GM19463 (cell line): Measurements from ENCODE around the gene AHCYL2.
"Not testable (repeated sequence)": the region's sequence is repeated elsewhere in the genome, so short reads cannot be mapped to it uniquely, and the experiment has no call there.

Experiments
- ATAC-seq: cut with Tn5 transposase; IDR thresholded peaks from one replicate; pipeline ENCODE4 v1.9.1; 2021; ENCODE audit warnings: mild to moderate bottlenecking, moderate library complexity; ENCODE audit not compliant: unreplicated experiment

AHCYL2 gene

DNA sequence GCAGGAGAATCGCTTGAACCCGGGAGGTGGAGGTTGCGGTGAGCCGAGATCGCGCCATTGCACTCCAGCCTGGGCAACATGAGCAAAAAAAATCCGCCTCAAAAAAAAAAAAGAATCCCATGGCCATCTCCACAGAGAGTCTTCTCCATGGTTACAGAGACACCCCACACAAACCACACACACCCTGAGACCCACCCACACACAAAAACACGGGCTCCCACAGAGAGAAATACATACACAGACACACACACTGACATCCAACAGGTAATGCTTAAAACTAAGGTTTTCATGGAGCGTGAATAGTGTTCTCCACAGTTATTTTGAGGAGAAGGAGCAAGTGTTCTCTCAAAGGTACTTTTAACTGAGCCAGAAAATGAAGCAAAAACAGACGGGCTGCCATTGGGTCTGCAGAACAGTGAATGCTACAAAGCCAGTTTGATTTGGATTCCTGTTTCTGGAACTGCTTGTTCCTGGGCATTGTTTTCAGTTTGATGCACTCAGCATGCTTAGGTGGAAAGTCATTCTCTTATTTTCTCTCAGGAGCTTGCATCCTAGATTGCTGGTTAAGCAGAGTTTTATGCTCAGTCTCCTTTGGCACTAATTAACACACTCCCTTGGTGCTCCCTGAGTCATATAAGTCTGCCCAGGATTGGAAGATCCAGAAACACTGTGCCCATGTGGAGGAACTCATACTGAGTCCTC, 15.4 kb downstream of the AHCYL2 start:
- ATAC-seq: no peak

DNA sequence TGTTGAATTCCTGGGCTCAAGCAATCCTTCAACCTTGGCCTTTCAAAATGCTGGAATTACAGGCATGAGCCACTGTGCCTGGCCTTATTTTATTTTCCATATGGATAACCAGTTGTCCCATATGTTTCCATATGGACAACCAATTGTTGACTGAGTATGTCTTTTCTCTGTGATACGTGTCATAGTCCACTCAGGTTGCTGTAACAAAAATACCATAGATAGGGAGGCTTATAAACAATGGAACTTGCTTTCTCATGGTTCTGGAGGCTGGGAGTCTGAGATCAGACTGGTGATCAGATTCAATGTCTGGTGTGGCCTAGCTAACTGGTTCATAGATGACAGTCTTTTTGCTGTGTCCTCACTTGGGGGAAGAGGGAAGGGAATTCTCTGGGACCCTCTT, 19.4 kb downstream of the AHCYL2 start:
- ATAC-seq: no peak

DNA sequence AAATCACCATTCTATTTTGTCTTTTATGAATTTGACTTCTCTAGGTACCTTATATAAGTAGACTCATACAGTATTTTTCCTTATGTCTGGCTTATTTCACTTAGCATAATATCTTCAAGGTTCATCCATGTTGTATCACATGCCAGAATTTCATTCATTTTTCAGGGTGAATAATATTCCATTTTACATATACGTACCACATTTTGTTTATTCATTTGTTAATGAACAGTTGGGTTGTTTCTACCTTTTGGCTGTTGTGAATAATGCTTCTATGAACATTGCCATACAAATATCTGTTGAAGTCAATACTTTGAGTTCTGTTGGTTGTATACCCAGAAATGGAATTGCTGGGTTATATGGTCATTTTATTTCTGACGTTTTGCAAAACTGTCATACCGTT, 20.7 kb downstream of the AHCYL2 start:
- no peak for ATAC-seq

DNA sequence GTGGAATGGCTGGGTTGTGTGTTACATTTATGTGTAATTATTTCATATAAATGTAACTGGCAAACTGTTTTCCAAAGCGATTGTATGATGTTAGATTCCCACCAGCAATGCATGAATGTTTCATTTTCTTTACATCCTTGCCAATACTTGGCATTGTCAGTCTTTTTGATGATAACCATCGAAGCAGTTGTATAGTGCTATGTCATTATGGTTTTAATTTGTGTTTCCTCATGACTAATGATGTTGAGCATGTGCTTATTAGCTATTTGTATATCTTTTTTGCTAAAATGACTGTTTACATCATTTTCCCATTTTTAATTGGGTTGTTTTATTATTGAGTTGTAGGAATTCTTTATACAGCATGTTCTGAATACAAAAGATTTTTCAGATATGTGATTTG, 22.3 kb downstream of the AHCYL2 start:
- no peak for ATAC-seq

DNA sequence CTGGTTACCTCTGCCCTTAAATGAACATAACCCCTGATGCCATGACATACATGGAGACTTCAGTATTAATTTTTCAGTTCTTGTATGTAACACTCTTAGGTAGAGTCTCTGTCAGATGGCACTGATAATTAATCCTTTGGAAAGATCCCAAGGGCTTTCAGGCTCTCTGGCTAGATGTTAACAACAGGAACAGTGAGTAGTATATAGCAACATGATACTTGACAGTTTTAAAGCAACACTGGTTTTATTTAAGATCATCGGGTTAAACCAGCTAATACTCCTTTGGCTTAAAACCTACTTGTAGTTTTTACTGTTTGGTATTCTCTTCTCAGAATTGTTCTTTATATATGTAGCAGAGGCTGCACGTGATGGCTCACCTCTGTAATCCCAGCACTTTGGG, 27.3 kb downstream of the AHCYL2 start:
- no peak for ATAC-seq

DNA sequence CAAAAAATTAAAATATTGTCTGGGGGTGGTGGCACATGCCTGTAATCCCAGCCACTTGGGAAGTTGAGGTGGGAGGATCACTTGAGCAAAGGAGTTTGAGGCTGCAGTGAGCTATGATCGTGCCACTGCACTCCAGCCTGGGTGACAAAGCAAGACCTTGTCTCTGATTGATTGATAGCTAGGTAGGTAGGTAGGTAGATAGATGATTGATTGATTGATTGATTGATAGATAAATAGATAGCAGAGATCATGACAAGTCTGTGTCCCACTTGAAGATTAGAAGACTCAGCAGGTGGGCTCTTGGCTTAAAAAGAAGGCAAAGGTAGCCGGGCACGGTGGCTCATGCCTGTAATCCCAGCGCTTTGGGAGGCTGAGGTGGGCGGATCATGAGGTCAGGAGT, 27.8 kb downstream of the AHCYL2 start:
- not testable (repeated sequence) for ATAC-seq

DNA sequence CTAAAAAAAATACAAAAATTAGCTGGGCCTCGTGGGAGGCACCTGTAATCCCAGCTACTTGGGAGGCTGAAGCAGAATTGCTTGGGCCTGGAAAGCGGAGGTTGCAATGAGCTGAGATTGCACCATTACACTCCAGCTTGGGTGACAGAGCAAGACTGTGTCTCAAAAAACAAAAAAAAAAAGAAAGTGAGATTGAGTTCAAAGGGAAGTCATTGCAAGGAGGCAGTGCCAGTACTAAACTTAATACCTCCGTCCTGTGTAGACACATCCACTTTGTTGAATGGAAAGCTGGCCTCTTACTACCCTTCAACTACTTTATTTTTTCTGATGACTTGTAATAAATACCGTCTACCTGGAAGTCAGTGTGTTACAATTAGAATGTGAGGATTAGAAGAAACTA, 31.0 kb downstream of the AHCYL2 start:
- ATAC-seq: no peak

DNA sequence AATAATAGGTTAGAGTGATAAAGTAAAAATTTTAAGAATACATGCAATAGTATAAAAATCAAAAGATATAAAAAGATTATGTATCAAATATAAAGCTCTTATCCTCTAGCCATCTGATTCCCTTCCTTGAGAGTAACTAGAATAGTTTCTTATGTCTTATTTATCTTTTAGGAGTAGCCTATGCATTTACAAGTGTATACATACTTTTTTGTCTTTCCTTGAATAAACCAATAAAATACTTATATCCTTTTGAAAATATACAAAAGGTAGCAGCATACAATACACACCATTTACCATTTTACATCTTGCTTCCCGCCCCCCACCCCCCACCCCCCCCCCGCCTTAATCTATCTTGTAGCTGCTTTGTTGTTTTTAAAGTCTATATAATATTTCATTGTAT, 31.4 kb downstream of the AHCYL2 start:
- no peak for ATAC-seq

DNA sequence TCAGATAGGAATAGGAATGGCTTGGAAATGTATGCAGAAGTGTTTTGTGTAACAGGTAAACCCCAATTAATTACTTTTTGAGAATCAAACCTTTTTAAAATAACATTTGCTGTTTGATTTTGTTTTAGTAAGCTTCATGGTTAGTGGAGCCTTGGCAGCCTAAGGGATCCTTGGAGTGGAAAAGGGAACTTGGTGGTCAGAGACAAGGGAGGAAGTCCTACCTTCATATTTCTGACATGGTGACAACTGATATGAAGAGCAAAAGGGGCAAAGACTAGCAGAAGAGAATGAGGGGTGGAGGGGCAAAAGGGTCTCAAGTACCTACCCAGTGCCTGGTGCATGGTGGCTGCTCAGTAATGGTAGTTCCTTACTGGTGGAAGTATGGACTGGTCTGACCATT, 32.3 kb downstream of the AHCYL2 start:
- no peak for ATAC-seq

DNA sequence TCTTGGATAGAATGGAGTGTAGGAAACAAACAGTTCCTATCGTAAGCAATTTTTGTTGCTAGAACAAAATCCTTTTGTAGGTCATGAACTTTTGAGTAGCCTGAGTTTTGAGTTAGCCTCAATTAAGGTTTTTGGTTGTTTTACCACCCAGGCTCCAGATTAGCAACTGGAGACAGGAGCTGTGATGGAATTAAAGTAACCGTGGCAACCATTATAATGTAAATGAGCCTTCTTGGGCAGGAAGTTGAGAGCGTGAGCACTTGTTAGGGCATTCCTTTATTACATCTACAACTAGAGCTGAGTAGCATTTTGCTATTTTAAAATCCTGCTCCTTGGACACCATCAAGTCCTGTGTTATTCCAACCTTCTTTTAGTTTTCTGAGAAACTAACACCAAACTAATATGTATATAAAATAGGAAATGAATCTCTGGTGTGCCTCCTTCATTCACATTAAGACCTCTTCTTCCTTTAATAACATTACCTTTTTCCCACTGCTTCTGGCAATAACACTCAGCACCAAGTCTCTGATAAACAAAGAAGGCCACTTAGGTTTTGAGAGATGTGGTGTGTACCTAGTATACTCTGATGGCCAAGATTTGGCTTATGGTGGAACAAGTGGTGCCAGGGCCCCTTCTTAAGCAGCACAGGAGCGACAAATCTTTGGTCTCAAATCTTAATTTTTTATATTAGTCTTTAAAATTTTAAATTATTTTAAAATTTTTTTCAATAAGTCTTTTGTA, 34.0 kb downstream of the AHCYL2 start:
- ATAC-seq: no peak

DNA sequence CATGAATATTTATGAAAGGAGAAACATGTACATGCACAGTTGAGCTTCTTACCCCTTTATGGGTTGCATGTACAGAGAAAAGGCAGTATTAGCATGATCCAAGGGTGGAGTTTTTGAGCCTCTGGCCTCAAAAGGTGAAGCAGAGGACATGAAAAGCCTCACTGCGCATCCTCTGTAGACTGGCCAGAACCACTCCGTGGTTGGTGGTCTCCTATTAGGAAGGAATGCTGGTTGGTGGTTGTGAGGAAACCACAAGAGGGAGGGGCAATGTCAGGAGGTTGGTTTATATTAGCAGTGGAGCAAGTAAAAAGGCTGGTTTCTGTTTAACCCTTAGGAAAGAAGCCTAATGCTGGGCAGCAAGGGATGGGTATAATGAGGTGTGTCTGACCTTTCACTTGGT, 37.5 kb downstream of the AHCYL2 start:
- ATAC-seq: no peak

DNA sequence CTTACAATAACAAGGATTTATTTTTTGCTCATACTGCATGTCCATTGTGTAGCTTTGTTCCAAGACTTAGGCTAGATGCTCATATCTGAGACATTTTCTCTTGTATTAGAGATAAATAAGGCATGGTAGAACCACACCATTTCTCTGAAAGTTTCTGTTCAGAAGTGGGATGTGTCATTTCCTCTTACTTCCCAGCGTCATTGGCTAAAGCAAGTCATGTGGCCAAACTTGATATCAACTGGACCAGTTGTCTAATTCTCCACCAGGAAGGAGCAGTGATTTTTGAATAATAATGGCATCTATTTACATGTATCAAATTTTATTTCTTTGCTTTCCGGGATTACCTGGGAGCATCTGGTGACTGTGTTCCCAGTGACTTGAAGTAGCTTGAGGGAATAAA, 38.3 kb downstream of the AHCYL2 start:
- ATAC-seq: no peak

DNA sequence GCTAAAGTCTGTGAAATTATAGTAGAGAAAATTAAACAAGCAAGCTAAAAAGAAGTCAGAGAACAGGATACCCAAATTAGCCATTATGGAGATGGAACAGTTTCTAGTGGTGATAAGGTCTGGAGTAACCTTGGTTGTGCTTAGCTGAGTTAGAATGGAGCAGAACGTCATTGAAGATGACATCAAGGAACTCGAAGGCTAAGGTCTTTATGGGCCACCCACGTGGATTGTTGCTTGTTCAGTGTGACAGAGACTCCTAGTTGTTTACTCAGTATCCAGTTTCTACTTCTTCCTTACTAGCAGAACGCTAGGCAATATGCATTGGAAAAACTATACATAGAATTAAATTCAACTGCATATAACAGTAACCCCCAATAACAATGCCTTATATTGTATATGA, 39.7 kb downstream of the AHCYL2 start:
- no peak for ATAC-seq

DNA sequence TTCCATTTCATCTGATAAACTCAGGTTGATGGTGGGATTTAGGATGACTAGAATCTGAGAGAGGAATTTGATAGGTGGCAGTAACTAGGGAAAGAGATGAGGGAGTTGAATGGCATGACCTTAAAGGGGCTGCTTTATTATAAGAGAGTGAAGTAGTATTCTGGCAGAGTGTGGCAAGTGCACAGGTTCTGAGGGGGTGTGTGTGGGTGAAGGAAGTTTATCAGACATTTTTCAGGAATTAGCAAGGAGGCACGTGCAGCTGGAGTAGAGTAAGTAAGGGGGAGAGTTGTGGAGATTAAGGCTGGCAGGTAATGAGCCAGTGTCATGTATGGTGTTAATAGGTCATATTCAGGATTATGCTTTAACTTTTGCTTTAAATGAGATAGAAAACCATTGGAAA, 40.5 kb downstream of the AHCYL2 start:
- no peak for ATAC-seq

DNA sequence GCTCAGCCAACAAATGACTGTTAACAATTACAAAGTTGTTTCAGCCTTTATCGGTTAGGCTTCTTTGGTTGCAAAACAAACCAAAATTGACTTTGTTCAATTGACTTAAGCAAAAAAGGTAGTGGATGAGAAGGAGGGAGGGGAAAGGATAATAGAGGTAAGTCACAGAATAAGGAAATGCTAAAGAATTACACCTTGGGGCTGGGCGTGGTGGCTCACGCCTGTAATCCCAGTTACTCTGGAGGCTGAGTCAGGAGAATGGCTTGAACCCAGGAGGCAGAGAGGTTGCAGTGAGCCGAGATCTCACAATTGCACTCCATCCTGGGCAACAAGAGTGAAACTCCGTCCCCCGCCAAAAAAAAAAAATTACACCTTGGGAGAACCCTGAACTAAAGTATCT, 41.4 kb downstream of the AHCYL2 start:
- no peak for ATAC-seq

DNA sequence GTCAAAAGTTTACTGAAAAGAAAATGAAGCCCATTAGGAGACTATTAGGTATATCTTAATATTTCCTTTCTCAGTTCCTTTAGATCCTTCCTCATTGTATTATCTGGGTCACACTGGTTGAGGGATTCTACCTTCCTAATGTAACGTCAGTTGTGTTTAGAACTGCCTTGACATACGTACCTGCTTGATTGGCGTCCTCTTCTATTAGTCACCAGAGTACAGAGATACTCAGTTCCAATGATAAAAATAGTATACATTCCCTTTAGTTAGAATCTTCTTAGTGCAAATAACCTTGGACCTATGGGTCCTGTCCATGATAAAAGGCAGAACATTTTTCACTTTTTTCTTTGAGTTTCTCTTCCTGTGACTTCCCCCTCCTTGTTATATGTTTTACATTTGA, 45.2 kb downstream of the AHCYL2 start:
- no peak for ATAC-seq

DNA sequence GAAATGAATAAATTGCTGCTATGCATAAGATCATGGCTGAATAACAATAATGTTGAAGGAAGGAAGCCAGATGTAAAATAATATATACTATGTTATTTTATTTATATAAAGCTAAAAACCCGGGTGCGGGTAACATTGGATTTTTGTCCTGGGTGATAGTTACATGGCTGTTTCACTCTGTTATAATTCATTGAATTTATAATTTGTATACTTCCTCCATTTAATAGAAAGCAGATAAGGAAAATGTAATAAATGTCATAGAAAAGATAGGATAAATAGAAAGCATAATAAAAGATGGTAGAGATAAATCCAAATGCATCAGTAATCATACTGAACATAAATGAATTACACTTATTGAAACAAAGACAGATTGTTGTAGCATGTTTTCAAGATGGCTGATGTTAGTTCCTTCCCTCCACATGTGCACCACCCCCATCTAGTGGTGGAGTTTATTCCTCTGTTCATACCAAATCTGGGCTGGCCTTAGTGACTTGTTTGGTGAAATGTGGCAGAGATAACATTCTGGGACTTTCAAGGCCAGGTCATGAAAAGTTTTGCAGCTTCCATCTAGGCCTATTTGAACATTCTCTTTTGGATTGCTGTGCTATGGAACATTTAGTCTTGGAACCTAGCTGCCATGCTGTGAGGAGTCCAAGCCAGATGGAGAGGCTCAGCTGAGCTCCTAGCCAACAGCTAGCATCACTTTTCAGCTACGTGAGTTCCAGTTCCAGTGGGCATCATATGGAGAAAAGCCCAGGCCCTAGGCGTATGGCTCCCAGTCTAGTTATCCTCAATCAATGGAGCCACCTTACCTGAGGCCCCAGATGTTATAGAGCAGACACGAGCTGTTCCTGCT, 46.9 kb downstream of the AHCYL2 start:
- no peak for ATAC-seq

DNA sequence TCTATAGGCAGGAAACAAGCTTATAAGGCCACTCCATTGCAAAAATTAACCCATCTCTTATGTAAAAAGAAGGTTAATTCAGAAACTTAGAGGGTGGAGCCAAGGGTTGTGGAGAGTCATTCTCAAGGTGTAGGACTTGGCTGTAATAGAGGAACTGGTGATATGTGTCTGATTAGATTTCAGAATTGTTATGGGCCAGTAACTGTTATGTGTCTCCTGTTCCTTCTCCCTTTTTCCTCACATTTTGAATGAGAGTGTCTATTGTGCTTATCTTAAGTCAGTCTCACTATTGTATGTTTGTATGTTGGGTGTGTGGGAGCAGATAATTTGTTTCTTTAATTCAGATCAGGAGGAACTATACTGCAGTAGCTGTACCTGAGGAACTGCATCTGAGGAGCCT, 49.1 kb downstream of the AHCYL2 start:
- no peak for ATAC-seq

DNA sequence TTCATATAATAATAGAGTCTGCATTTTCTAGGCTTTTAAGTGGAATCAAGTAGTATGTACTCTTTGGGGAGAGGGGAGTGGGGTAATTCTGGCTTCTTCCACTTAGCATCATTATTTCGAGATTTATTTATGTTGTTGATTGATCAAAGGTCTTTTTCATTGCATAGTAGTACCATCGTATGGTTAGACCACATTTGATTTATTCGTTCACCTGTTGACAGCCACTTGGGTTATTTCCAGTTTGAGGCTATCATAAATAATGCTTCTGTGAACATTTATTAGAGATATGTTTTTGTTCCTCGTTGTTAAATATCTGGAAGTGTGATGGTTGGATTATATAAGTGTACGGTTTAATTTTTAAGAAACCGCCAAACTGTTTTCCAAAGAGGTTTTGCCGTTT, 52.8 kb downstream of the AHCYL2 start:
- ATAC-seq: no peak

DNA sequence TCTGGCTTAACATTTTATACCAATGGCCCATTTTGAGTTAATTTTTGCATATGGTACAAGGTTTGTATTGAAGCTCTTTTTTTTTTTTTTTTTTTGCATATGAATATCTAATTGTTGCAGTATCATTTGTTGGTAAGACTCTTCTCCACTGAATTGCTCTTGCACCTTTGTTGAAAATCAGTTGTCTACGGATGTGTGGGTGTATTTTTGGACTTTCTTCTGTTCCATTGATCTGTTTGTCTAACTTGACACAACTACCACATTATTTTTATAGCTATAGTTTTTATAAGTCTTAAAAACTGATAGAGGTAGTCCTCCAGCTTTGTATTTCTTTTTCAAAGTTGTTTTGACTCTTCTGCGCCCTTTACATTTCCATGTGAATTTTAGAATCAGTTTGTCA, 53.9 kb downstream of the AHCYL2 start:
- no peak for ATAC-seq

DNA sequence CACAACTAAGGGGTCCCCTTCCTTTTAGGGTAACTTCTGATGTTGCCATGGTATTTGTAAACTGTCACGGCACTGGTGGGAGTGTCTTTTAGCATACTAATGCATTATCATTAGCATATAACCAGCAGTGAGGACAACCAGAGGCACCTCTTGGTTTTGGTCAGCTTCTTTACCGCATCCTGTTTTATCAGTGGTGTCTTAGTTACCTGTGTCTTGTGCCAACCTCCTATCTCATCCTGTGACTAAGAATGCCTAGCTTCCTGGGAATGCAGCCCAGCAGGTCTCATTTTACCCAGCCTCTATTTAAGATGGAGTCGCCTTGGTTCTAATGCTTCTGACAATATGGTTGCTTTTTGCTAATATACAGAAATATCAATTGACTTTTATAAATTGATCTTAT, 54.9 kb downstream of the AHCYL2 start:
- ATAC-seq: no peak

DNA sequence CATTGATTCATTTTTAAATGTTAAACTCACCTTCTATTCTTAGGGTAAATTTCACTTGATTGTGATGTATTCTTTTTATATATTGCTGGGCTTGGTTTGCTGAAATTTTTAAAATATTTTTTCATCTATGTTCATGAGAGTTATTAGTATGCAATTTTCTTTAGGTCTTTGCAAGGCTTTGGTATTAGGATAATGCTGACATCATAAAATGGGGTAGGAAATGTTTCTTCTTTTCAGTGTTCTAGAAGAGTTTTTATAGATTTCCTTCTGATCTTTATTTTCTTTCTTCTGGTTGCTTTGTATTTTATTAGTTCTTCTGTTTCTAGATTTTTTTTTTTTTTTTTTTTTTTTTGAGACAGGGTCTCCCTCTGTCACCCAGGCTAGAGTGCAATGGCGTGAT, 56.3 kb downstream of the AHCYL2 start:
- ATAC-seq: no peak
